IPS DF 4.7 (cell line): ENCODE measurements around the gene PTPRR.

ENCODE experiments used
- DNase-seq: peaks from one replicate; pipeline ENCODE4 v3.0.0-alpha.2; 2013; ENCODE audit warnings: low spot score; ENCODE audit errors: extremely low read depth

The PTPRR gene

GRCh38 chr12:70648191-70648590 lies 272.3 kb downstream of the PTPRR start:
- DNase-seq: no peak

- no peak for DNase-seq
Observed at GRCh38 chr12:70646850-70647249, 273.7 kb downstream of the PTPRR start.

- DNase-seq: peak; percentile 49
Observed at GRCh38 chr12:70645494-70646317, 274.8 kb downstream of the PTPRR start.

- no peak for DNase-seq
Observed at GRCh38 chr12:70644861-70645260, 275.7 kb downstream of the PTPRR start.

- no peak for DNase-seq
Observed at GRCh38 chr12:70643939-70644338, 276.6 kb downstream of the PTPRR start.

- DNase-seq: no peak
Observed at GRCh38 chr12:70641691-70642090, 278.8 kb downstream of the PTPRR start.

- DNase-seq: no peak
Observed at GRCh38 chr12:70640901-70641300, 279.6 kb downstream of the PTPRR start.

- no peak for DNase-seq
Observed at GRCh38 chr12:70639535-70639934, 281.0 kb downstream of the PTPRR start.

GRCh38 chr12:70638639-70639360 lies 281.7 kb downstream of the PTPRR start:
- DNase-seq: no peak

- no peak for DNase-seq
Observed at GRCh38 chr12:70637303-70638085, 283.0 kb downstream of the PTPRR start, which contains the start of gene PTPRB. TSS of gene PTPRB (minus strand) at chr12:70637429. CDS start at chr12:70637395, 34 bp downstream.

GRCh38 chr12:70635755-70636154 lies 284.8 kb downstream of the PTPRR start:
- no peak for DNase-seq

- no peak for DNase-seq
Observed at GRCh38 chr12:70628701-70629480, 291.6 kb downstream of the PTPRR start.

- DNase-seq: no peak
Observed at GRCh38 chr12:70627677-70628076, 292.9 kb downstream of the PTPRR start.

- no peak for DNase-seq
Observed at GRCh38 chr12:70626180-70626579, 294.4 kb downstream of the PTPRR start.

- DNase-seq: no peak
Observed at GRCh38 chr12:70619471-70620152, 300.9 kb downstream of the PTPRR start.

GRCh38 chr12:70618371-70618770 lies 302.2 kb downstream of the PTPRR start:
- no peak for DNase-seq

- DNase-seq: no peak
Observed at GRCh38 chr12:70617450-70617849, 303.1 kb downstream of the PTPRR start.

- no peak for DNase-seq
Observed at GRCh38 chr12:70615174-70615866, 305.2 kb downstream of the PTPRR start.

GRCh38 chr12:70609739-70610491 lies 310.6 kb downstream of the PTPRR start:
- DNase-seq: no peak
